ENCODE results near the gene PTPRD. TPM values are rescaled to one million over a fixed set of nuclear protein-coding genes. Genes with fewer than 3 reads are reported as not detected.

The PTPRD gene
- total and polyA plus RNA-seq, 2 of the 4 experiments (the other 2 are of a cell fraction): 0.07 to 0.18 TPM

GRCh38 chr9:10251490-10251889, 361.3 kb downstream of the PTPRD start:
- no peak overlapping the region for H2BK15ac ChIP-seq (ENCODE audit: low read depth, low read length)
- no peak overlapping the region for H2AK9ac ChIP-seq (replicated peaks; ENCODE audit: low read depth, low read length, poor library complexity)
- no peak overlapping the region for H3K4me3 ChIP-seq (ENCODE audit: insufficient read depth, low read depth, low read length)
- no peak overlapping the region for H3K27ac ChIP-seq (ENCODE audit: insufficient read depth, low read length)
- dilution Hi-C loops (cut with HindIII; ENCODE audit: low sequenced_read_pairs, unreplicated experiment) (no loop called here), intact Hi-C loops (cut with micrococcal nuclease) (no loop called here), in situ Hi-C loops (cut with MboI; ENCODE audit: low sequenced_read_pairs) (no loop called here)
- H3K36me3 ChIP-seq (ENCODE audit: control insufficient read depth, insufficient read depth, low read length): no peaks in the 10 kb centered on the region
- H3K9me3 ChIP-seq (ENCODE audit: control insufficient read depth, insufficient read depth, low read length): no peaks in the 10 kb centered on the region
- WGBS, 2 experiments (ENCODE audit: extremely low coverage in 2 of 2, insufficient read length in 1 of 2): no CpG with 5 or more reads among the region's 1 CpG
- H2BK120ac ChIP-seq (ENCODE audit: low read depth, low read length): no peak overlapping the region
- no peak overlapping the region for H3K18ac ChIP-seq (ENCODE audit: low read depth, low read length)
- H3K79me1 ChIP-seq (ENCODE audit: low read depth in 1 of 2, low read length in 2 of 2): no peaks in the 10 kb centered on the region
- CTCF ChIA-PET: no interaction called here
- H3K56ac ChIP-seq (ENCODE audit: extremely low read depth, insufficient read depth, low read length): no peak overlapping the region
- DNase-seq (peak; percentile 52), ATAC-seq (ENCODE audit: low read depth) (no peak)
- no peak overlapping the region for H2BK20ac ChIP-seq (ENCODE audit: low read depth, low read length)
- no peak overlapping the region for H3K4me2 ChIP-seq (ENCODE audit: low read depth, low read length)
- no peak overlapping the region for H3K23ac ChIP-seq (ENCODE audit: low read depth, low read length)
- no peak overlapping the region for H3K4ac ChIP-seq (ENCODE audit: low read depth, low read length)
- H4K20me1 ChIP-seq (ENCODE audit: insufficient read depth, low read length): no peaks in the 10 kb centered on the region
- no peaks in the 10 kb centered on the region for H3K4me1 ChIP-seq (ENCODE audit: control insufficient read depth, insufficient read depth, low read length)
- H3K9me1 ChIP-seq (ENCODE audit: insufficient read depth, low read length): no peaks in the 10 kb centered on the region
- no TSS peak for BruUV-seq (replicated peaks)
- no peak overlapping the region for H4K8ac ChIP-seq (ENCODE audit: low read depth in 2 of 2, low read length in 2 of 2)
- no peak overlapping the region for H2AK5ac ChIP-seq (ENCODE audit: low read depth, low read length)
- no peak overlapping the region for H4K91ac ChIP-seq (ENCODE audit: insufficient read depth, low read depth, low read length)
- H3K14ac ChIP-seq (replicated peaks; ENCODE audit: low read depth, low read length): no peak overlapping the region
- H3K27me3 ChIP-seq (ENCODE audit: control insufficient read depth, insufficient read depth, low read length): no peaks in the 10 kb centered on the region
- H2BK5ac ChIP-seq (ENCODE audit: low read depth, low read length, poor library complexity, severe bottlenecking): no peak overlapping the region
- no peak overlapping the region for H4K5ac ChIP-seq (ENCODE audit: low read depth, low read length)
- TF ChIP-seq USF2 (IDR thresholded peaks at IDR 0.05; ENCODE audit: low read depth, low read length) (no peak), CEBPB (IDR thresholded peaks at IDR 0.05; ENCODE audit: low read depth, low read length) (peak; percentile 26; the same call in 1 of the 2 replicates)
- POLR2A ChIA-PET (ENCODE audit: unreplicated experiment): no interaction called here
- H3K9ac ChIP-seq (ENCODE audit: low read depth, low read length): no peak overlapping the region
- no peak overlapping the region for H2AFZ ChIP-seq (replicated peaks; ENCODE audit: low read length, poor library complexity)
